ENCODE data around the gene CFAP99.
"Not testable (repeated sequence)": the region's sequence is repeated elsewhere in the genome, so short reads cannot be mapped to it uniquely, and the experiment has no call there.

The CFAP99 gene

GRCh38 chr4:2428496-2429213 lies 9.9 kb downstream of the CFAP99 start:
- DNase-seq (ENCODE audit: low spot score), result no peak

GRCh38 chr4:2429945-2430757 lies 11.4 kb downstream of the CFAP99 start:
- not testable (repeated sequence) for DNase-seq (ENCODE audit: low spot score)

- no peak for DNase-seq (ENCODE audit: low spot score)
These were observed 13.2 kb downstream of the CFAP99 start for GRCh38 chr4:2432004-2432403.

GRCh38 chr4:2432991-2433530 lies 14.3 kb downstream of the CFAP99 start:
- DNase-seq (ENCODE audit: low spot score), result peak; percentile 86

GRCh38 chr4:2433609-2434350 lies 15.0 kb downstream of the CFAP99 start:
- DNase-seq (ENCODE audit: low spot score), result no peak

GRCh38 chr4:2434420-2434819 lies 15.7 kb downstream of the CFAP99 start:
- no peak for DNase-seq (ENCODE audit: low spot score)

- peak; percentile 70 for DNase-seq (ENCODE audit: low spot score)
These were observed 17.5 kb downstream of the CFAP99 start for GRCh38 chr4:2436301-2436700.

GRCh38 chr4:2436761-2437474 lies 18.2 kb downstream of the CFAP99 start:
- no peak for DNase-seq (ENCODE audit: low spot score)

GRCh38 chr4:2437475-2438215 lies 18.9 kb downstream of the CFAP99 start:
- DNase-seq (ENCODE audit: low spot score), result no peak

GRCh38 chr4:2438822-2439718 lies 20.3 kb downstream of the CFAP99 start:
- DNase-seq (ENCODE audit: low spot score), result no peak

GRCh38 chr4:2441393-2442174 lies 22.8 kb downstream of the CFAP99 start:
- DNase-seq (ENCODE audit: low spot score), result no peak

- no peak for DNase-seq (ENCODE audit: low spot score)
These were observed 23.6 kb downstream of the CFAP99 start for GRCh38 chr4:2442175-2442993.

- no peak for DNase-seq (ENCODE audit: low spot score)
These were observed 24.4 kb downstream of the CFAP99 start for GRCh38 chr4:2443061-2443730.

GRCh38 chr4:2443956-2444740 lies 25.4 kb downstream of the CFAP99 start:
- DNase-seq (ENCODE audit: low spot score), result no peak

- DNase-seq (ENCODE audit: low spot score), result no peak
These were observed 26.4 kb downstream of the CFAP99 start for GRCh38 chr4:2445130-2445529.

GRCh38 chr4:2445571-2445970 lies 26.8 kb downstream of the CFAP99 start:
- no peak for DNase-seq (ENCODE audit: low spot score)

All from putamen (tissue), 1 donor.